HuH-7.5 (cell line): ENCODE measurements around the gene RSPRY1.

Source experiments
- DNase-seq: peaks from one replicate; pipeline ENCODE4 v3.0.0; 2011; ENCODE audit warnings: low spot score

RSPRY1 gene

GRCh38 chr16:57185945-57186871 is at the start of gene RSPRY1, which contains the start of gene PSME3IP1:
RSPRY1 (plus strand) TSS chr16:57186329; CDS start chr16:57204659, 18,330 bp downstream.
PSME3IP1 (minus strand) TSS chr16:57186039; CDS start chr16:57173854, 12,185 bp downstream.
- peak; percentile 95 for DNase-seq

- no peak for DNase-seq
Measured at GRCh38 chr16:57137043-57137442, 49.1 kb upstream of the RSPRY1 start.

- DNase-seq, result no peak
Measured at GRCh38 chr16:57137566-57138273, 48.4 kb upstream of the RSPRY1 start.

GRCh38 chr16:57138281-57138935 is 47.7 kb upstream of the RSPRY1 start:
- DNase-seq, result no peak

GRCh38 chr16:57140931-57141668 is 45.0 kb upstream of the RSPRY1 start:
- DNase-seq, result no peak

- no peak for DNase-seq
Measured at GRCh38 chr16:57141822-57142631, 44.1 kb upstream of the RSPRY1 start.

GRCh38 chr16:57143149-57143921 is 42.8 kb upstream of the RSPRY1 start:
- no peak for DNase-seq

- DNase-seq, result no peak
Measured at GRCh38 chr16:57144027-57144426, 42.1 kb upstream of the RSPRY1 start.

GRCh38 chr16:57145046-57146021 is 40.8 kb upstream of the RSPRY1 start:
- no peak for DNase-seq

- no peak for DNase-seq
Measured at GRCh38 chr16:57146040-57146647, 40.0 kb upstream of the RSPRY1 start.

GRCh38 chr16:57146735-57147134 is 39.4 kb upstream of the RSPRY1 start:
- peak; percentile 56 for DNase-seq

GRCh38 chr16:57147381-57148221 is 38.5 kb upstream of the RSPRY1 start:
- DNase-seq, result no peak

- no peak for DNase-seq
Measured at GRCh38 chr16:57148481-57148880, 37.6 kb upstream of the RSPRY1 start.

- DNase-seq, result no peak
Measured at GRCh38 chr16:57149391-57149790, 36.7 kb upstream of the RSPRY1 start.

GRCh38 chr16:57150682-57151330 is 35.3 kb upstream of the RSPRY1 start:
- DNase-seq, result no peak

GRCh38 chr16:57151369-57151768 is 34.8 kb upstream of the RSPRY1 start:
- DNase-seq, result no peak
